Fibroblast of lung (primary cell): ENCODE measurements around the gene CALML6. TPM values are rescaled to one million over a fixed set of nuclear protein-coding genes. Genes with fewer than 3 reads are reported as not detected.
"Not testable (repeated sequence)": the region's sequence is repeated elsewhere in the genome, so short reads cannot be mapped to it uniquely, and the experiment has no call there.

Source experiments
- DNase-seq, 2 donors: peaks; one replicate each; pipeline versions ENCODE4 v3.0.0 to v3.0.0-alpha.2; 2010; ENCODE audit warnings: low read depth in 2 of 2
- H2AFZ ChIP-seq: 2 replicates; pipeline ENCODE4 v1.5.1; 2012; ENCODE audit warnings: low read length, control low read depth, inconsistent platforms
- H3K27ac ChIP-seq: 2 replicates; pipeline ENCODE4 v1.5.1; 2011; ENCODE audit warnings: low read length, control low read depth; ENCODE audit not compliant: insufficient read depth
- H3K27me3 ChIP-seq: 2 replicates; pipeline ENCODE4 v1.5.1; 2011; ENCODE audit warnings: mild to moderate bottlenecking, low read length; ENCODE audit not compliant: control insufficient read depth, insufficient read depth
- H3K36me3 ChIP-seq: 2 replicates; pipeline ENCODE4 v1.5.1; 2011; ENCODE audit warnings: low read length; ENCODE audit not compliant: control insufficient read depth, insufficient read depth
- H3K4me1 ChIP-seq: 2 replicates; pipeline ENCODE4 v1.5.1; 2011; ENCODE audit warnings: low read length; ENCODE audit not compliant: control insufficient read depth, insufficient read depth; ENCODE audit errors: extremely low read depth
- H3K4me2 ChIP-seq: 2 replicates; pipeline ENCODE4 v1.5.1; 2011; ENCODE audit warnings: low read length, control low read depth; ENCODE audit not compliant: insufficient read depth; ENCODE audit errors: extremely low read depth
- H3K4me3 ChIP-seq, 4 experiments: fragments of 200-600 bp in 1 of 4; sonication (generic) in 1 of 4; replicated peaks in 1 of 4; 2 replicates each; pipeline ENCODE4 v1.5.1; 2011 to 2016; ENCODE audit warnings: low read length in 4 of 4, low read depth in 3 of 4, mild to moderate bottlenecking in 3 of 4, control low read depth in 2 of 4, inconsistent platforms in 1 of 4, mixed read lengths in 1 of 4; ENCODE audit not compliant: insufficient read depth in 1 of 4; ENCODE audit errors: control extremely low read depth in 1 of 4
- H3K79me2 ChIP-seq: 2 replicates; pipeline ENCODE4 v1.5.1; 2012; ENCODE audit warnings: mild to moderate bottlenecking, low read length, inconsistent platforms; ENCODE audit not compliant: control insufficient read depth, insufficient read depth
- H3K9ac ChIP-seq: 2 replicates; pipeline ENCODE4 v1.5.1; 2011; ENCODE audit warnings: mild to moderate bottlenecking, low read length, control low read depth; ENCODE audit not compliant: insufficient read depth
- H3K9me3 ChIP-seq: 2 replicates; pipeline ENCODE4 v1.5.1; 2012; ENCODE audit warnings: low read depth, low read length; ENCODE audit not compliant: control insufficient read depth, insufficient read depth
- H4K20me1 ChIP-seq: 2 replicates; pipeline ENCODE4 v1.5.1; 2011; ENCODE audit warnings: low read length; ENCODE audit not compliant: control insufficient read depth, insufficient read depth; ENCODE audit errors: extremely low read depth
- EZH2 ChIP-seq: IDR thresholded peaks from 2 replicates; pipeline ENCODE4 v1.5.1; 2012; ENCODE audit warnings: low read length, control low read depth, mild to moderate bottlenecking; ENCODE audit errors: missing control alignments
- polyA plus RNA-seq, 2 donors: library from polyadenylated mRNA; depleted of rRNA in 1 of 2; stranded (reverse) in 1 of 2; unstranded in 1 of 2; fragments of >200 nt; gene quantifications; 2 replicates each; pipeline ENCODE4 v1.2.1, GENCODE V29; 2011 to 2012; ENCODE audit warnings: missing spikeins in 1 of 2
- total RNA-seq: library from RNA; depleted of rRNA; stranded (reverse); fragments of >200 nt; gene quantifications from 2 replicates; pipeline ENCODE4 v1.2.1, GENCODE V29; 2014
- TF ChIP-seq, protein P1 (sequence below), 2 donors: IDR thresholded peaks in 1 of 2; conservative IDR thresholded peaks in 1 of 2; 1 replicate in 1 of 2; 2 replicates in 1 of 2; pipeline ENCODE4 v1.5.1; 2011 to 2012; ENCODE audit warnings: low read length in 2 of 2, control low read depth in 1 of 2, inconsistent platforms in 1 of 2, low read depth in 1 of 2, mild to moderate bottlenecking in 1 of 2

CALML6 gene
- total and polyA plus RNA-seq, 2 donors (not counting 1 experiment from before 2014, with no cell fraction given): 0.09 to 0.17 TPM

DNA sequence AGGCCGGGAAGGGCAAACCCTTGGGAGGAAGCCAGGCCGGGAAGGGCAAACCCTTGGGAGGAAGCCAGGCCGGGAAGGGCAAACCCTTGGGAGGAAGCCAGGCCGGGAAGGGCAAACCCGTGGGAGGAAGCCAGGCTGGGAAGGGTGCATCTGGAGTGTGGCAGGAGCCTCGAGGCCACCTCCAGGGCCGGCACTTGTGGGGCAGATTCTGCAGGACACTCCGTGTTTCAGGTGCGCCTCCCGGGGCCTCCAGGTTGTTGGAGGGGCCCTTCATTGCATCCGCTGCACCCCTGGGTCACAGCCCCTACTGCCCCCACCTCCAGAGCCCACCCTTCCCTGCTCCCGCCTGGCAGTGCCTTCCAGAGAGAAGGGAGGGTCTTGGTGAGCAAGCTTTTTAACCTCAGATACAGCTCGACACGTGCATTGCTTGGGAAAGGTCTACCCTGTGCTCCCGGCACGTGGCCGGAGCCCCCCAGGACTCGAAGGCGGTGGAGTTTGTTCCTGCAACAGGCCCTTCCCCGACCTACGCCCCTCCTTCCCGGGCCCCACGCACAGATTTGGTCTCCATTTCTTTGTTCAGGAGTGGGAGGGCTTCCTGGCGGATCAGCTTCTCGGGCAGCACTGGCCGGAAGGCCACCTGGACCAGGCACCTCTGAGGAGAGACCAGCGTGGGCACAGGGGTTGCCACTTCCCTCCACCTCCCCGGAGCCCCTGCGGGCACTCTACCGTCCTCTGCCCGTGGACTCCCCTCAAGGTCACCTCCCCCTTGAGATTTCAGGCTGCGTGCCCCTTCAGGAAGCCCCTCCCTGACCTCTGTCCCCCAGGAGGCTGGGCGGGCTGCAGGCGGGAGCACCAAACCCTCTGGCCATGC is 13.4 kb downstream of the CALML6 start:
- no peak for DNase-seq
- no peak overlapping the region for H3K4me2 ChIP-seq
- H3K27ac ChIP-seq: no peak overlapping the region
- H4K20me1 ChIP-seq: no peaks in the 10 kb centered on the region
- no peak for TF ChIP-seq EZH2
- TF ChIP-seq, protein P1, sequence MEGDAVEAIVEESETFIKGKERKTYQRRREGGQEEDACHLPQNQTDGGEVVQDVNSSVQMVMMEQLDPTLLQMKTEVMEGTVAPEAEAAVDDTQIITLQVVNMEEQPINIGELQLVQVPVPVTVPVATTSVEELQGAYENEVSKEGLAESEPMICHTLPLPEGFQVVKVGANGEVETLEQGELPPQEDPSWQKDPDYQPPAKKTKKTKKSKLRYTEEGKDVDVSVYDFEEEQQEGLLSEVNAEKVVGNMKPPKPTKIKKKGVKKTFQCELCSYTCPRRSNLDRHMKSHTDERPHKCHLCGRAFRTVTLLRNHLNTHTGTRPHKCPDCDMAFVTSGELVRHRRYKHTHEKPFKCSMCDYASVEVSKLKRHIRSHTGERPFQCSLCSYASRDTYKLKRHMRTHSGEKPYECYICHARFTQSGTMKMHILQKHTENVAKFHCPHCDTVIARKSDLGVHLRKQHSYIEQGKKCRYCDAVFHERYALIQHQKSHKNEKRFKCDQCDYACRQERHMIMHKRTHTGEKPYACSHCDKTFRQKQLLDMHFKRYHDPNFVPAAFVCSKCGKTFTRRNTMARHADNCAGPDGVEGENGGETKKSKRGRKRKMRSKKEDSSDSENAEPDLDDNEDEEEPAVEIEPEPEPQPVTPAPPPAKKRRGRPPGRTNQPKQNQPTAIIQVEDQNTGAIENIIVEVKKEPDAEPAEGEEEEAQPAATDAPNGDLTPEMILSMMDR (conservative IDR thresholded peaks at IDR 0.05 in 1 of 2, IDR thresholded peaks at IDR 0.05 in 1 of 2; ENCODE audit: low read depth in 1 of 2, low read length in 2 of 2): no peak
- H3K27me3 ChIP-seq: no peaks in the 10 kb centered on the region
- no peak overlapping the region for H3K9ac ChIP-seq
- no peaks in the 10 kb centered on the region for H3K4me1 ChIP-seq
- H3K36me3 ChIP-seq: no peaks in the 10 kb centered on the region
- H3K79me2 ChIP-seq: no peaks in the 10 kb centered on the region
- H3K4me3 ChIP-seq: no peak overlapping the region
- no peaks in the 10 kb centered on the region for H3K9me3 ChIP-seq
- H2AFZ ChIP-seq: no peak overlapping the region

DNA sequence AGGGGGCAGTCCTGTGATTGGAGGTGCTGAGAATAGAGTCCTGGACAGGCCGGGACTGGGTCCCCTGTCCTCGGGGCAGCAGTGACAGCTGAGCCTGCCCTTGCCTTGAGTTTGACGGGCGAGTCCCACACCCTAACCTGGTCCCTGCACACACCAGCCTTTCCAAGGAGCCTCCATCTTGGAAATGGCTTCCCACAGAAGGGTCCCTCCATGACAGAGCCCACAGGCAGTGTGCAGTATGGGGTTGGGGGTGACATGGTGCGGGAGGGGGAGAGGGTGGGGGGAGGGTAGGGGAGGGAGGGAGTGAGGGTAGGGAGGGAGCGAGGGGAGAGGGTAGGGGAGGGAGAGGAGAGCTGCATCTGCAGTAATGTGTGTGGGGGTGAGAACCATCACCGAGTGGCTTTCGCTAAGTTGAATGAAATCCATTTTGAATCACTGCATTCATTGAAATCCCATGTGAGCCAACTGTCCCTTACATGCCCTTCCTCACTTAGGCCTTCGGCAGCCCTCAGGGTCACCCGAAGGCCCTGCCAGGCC is 14.1 kb downstream of the CALML6 start:
- DNase-seq: no peak
- Histone ChIP-seq H3K9ac (no peak overlapping the region), H4K20me1 (no peaks in the 10 kb centered on the region), H3K4me2 (no peak overlapping the region), H3K4me3 (no peak overlapping the region), H3K79me2 (no peaks in the 10 kb centered on the region), H2AFZ (no peak overlapping the region), H3K9me3 (no peaks in the 10 kb centered on the region), H3K27me3 (no peaks in the 10 kb centered on the region), H3K4me1 (no peaks in the 10 kb centered on the region), H3K36me3 (no peaks in the 10 kb centered on the region), H3K27ac (no peak overlapping the region)
- TF ChIP-seq, protein P1 (conservative IDR thresholded peaks at IDR 0.05 in 1 of 2, IDR thresholded peaks at IDR 0.05 in 1 of 2; ENCODE audit: low read depth in 1 of 2, low read length in 2 of 2): no peak
- no peak for TF ChIP-seq EZH2

DNA sequence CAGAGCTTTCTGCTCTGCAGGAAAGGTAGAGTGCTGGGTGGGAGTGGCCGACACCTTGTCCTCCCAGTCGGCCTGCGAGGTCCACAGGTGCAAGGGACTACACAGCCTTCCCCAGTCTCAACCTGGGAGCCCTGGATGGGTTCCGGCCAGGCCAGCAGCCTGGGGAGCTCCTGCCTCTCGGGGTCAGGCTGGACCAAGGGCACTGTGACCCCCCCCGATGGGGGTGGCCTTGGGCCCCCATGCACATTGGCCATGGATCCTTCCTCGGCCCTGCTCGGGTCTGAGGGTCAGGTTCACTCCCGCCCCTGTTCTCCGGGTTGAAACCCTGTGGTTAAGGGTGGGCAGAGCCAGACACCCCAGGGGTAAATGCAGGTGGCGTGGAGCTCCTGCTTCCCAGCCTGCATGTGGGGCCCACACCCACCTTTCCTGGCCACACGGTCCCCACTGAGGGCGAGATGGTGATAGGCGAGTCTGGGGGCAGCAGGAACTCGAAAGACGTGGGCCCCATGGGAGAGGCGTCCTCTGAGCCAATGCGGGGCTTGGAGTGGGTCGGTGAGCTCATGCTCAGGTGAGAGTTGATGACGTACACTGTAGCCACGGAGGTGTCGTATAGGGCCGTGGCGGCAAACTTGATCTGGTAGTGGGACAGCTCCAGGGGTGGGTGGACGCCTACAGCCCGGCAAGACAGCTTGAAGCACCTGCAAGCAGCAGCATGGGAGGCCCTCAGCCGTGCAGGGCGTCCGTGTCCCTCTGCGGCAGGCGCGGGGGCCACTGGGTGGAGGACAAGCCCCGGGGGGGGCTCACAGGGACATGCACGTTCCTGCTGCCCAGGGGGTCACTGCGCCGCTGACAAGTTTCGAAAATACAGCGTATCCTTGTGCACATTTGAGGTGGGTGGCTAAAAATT is 14.8 kb downstream of the CALML6 start:
- H3K9ac ChIP-seq: no peak overlapping the region
- H3K4me2 ChIP-seq: no peak overlapping the region
- TF ChIP-seq, protein P1 (conservative IDR thresholded peaks at IDR 0.05 in 1 of 2, IDR thresholded peaks at IDR 0.05 in 1 of 2; ENCODE audit: low read depth in 1 of 2, low read length in 2 of 2): no peak
- no peak for TF ChIP-seq EZH2
- no peak for DNase-seq
- H3K4me3 ChIP-seq: no peak overlapping the region
- H4K20me1 ChIP-seq: no peaks in the 10 kb centered on the region
- H3K4me1 ChIP-seq: no peaks in the 10 kb centered on the region
- H2AFZ ChIP-seq: no peak overlapping the region
- H3K27me3 ChIP-seq: no peaks in the 10 kb centered on the region
- H3K36me3 ChIP-seq: no peaks in the 10 kb centered on the region
- H3K9me3 ChIP-seq: no peaks in the 10 kb centered on the region
- no peak overlapping the region for H3K27ac ChIP-seq
- no peaks in the 10 kb centered on the region for H3K79me2 ChIP-seq

DNA sequence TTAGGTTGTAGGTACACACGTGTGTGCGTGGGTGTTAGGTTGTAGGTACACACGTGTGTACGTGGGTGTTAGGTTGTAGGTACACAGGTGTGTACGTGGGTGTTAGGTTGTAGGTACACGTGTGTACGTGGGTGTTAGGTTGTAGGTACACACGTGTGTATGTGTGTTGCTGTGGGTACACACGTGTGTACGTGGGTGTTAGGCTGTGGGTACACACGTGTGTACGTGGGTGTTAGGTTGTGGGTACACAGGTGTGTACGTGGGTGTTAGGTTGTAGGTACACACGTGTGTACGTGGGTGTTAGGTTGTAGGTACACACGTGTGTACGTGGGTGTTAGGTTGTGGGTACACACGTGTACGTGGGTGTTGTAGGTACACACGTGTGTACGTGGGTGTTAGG is 19.8 kb downstream of the CALML6 start:
- not testable (repeated sequence) for H3K4me1 ChIP-seq, H3K27me3 ChIP-seq, H3K36me3 ChIP-seq, H4K20me1 ChIP-seq, H3K4me2 ChIP-seq, DNase-seq, H3K27ac ChIP-seq, H3K9me3 ChIP-seq, H2AFZ ChIP-seq, H3K9ac ChIP-seq, H3K79me2 ChIP-seq, H3K4me3 ChIP-seq
